ENCODE measurements around the gene TMEM233. TPM values are rescaled to one million over a fixed set of nuclear protein-coding genes. Genes with fewer than 3 reads are reported as not detected.
A peak's percentile ranks its signal among the peaks of the same experiment; 100 is the strongest.
"Not testable (repeated sequence)": the region's sequence is repeated elsewhere in the genome, so short reads cannot be mapped to it uniquely, and the experiment has no call there.

TMEM233 gene
- total RNA-seq, 2 experiments from 2014 or later: not detected

GRCh38 chr12:119634743-119635142 lies 41.2 kb downstream of the TMEM233 start:
- intact Hi-C loops (cut with micrococcal nuclease): no loop called here
- Mint-ChIP-seq H3K27ac (no peak overlapping the region), H3K4me3 (no peak overlapping the region), H3K36me3 (ENCODE audit: low read depth) (no peaks in the 10 kb centered on the region), H3K4me1 (ENCODE audit: low read depth) (no peaks in the 10 kb centered on the region), H3K9me3 (no peaks in the 10 kb centered on the region), H3K27me3 (ENCODE audit: low read depth) (peaks cover 10% of the 10 kb centered on the region)
- DNase-seq: no peak
- CTCF ChIA-PET: interaction anchor here (0.7 to 0.9 kb wide), 2 partner anchors 14 to 195 kb away, joined by 3 to 11 read pairs; no protein-coding TSS in a partner anchor

- Mint-ChIP-seq H3K9me3 (no peaks in the 10 kb centered on the region), H3K4me1 (ENCODE audit: low read depth) (no peaks in the 10 kb centered on the region), H3K27ac (no peak overlapping the region), H3K36me3 (ENCODE audit: low read depth) (no peaks in the 10 kb centered on the region), H3K27me3 (ENCODE audit: low read depth) (peaks cover 12% of the 10 kb centered on the region), H3K4me3 (no peak overlapping the region)
- CTCF ChIA-PET: interaction anchor here (0.6 to 1.5 kb wide), 5 partner anchors 9 to 183 kb away, joined by 3 to 5 read pairs (median 3); no protein-coding TSS in a partner anchor
- intact Hi-C loops (cut with micrococcal nuclease): no loop called here
- DNase-seq: no peak
Observed at GRCh38 chr12:119642986-119643385, 49.4 kb downstream of the TMEM233 start.

GRCh38 chr12:119644930-119645329 lies 51.4 kb downstream of the TMEM233 start:
- Mint-ChIP-seq H3K27me3 (ENCODE audit: low read depth) (peaks cover 12% of the 10 kb centered on the region), H3K27ac (no peak overlapping the region), H3K36me3 (ENCODE audit: low read depth) (no peaks in the 10 kb centered on the region), H3K4me3 (no peak overlapping the region), H3K4me1 (ENCODE audit: low read depth) (no peaks in the 10 kb centered on the region), H3K9me3 (no peaks in the 10 kb centered on the region)
- no peak for DNase-seq
- CTCF ChIA-PET: no interaction called here
- intact Hi-C loops (cut with micrococcal nuclease): loop anchor here (5.0 kb wide), 1 partner anchor 98 kb away; no protein-coding TSS in a partner anchor

DNA sequence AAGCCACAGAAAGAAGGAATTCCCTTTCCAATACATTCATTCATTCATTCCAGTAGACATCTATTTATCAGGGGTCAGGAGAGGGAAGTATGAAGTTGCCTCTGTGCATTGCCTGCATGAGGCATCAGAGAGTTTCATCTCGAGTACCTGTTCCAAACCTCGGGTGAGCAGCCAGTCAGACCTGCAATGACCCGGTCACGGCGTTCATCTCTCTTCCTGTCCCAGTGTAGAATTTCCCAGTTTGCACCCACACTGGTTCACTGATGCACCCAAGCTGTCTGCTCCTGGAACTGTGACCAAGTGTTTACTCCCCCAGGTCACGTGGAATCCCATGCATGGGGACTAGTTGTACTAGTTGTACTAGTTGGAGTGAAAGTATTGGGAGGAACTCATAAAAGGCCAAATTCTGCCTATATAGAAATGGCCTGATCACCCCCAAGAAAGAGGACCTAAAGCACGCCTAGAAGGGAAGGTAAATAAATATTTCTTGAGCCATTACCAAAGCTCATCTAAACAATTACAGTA lies 52.0 kb downstream of the TMEM233 start:
- no peaks in the 10 kb centered on the region for H3K36me3 Mint-ChIP-seq (ENCODE audit: low read depth)
- intact Hi-C loops (cut with micrococcal nuclease): loop anchor here (5.0 kb wide), 1 partner anchor 98 kb away; no protein-coding TSS in a partner anchor
- H3K9me3 Mint-ChIP-seq: no peaks in the 10 kb centered on the region
- H3K27me3 Mint-ChIP-seq (ENCODE audit: low read depth): peaks cover 9% of the 10 kb centered on the region
- H3K27ac Mint-ChIP-seq: no peak overlapping the region
- DNase-seq: no peak
- CTCF ChIA-PET: no interaction called here
- no peak overlapping the region for H3K4me3 Mint-ChIP-seq
- H3K4me1 Mint-ChIP-seq (ENCODE audit: low read depth): no peaks in the 10 kb centered on the region

DNA sequence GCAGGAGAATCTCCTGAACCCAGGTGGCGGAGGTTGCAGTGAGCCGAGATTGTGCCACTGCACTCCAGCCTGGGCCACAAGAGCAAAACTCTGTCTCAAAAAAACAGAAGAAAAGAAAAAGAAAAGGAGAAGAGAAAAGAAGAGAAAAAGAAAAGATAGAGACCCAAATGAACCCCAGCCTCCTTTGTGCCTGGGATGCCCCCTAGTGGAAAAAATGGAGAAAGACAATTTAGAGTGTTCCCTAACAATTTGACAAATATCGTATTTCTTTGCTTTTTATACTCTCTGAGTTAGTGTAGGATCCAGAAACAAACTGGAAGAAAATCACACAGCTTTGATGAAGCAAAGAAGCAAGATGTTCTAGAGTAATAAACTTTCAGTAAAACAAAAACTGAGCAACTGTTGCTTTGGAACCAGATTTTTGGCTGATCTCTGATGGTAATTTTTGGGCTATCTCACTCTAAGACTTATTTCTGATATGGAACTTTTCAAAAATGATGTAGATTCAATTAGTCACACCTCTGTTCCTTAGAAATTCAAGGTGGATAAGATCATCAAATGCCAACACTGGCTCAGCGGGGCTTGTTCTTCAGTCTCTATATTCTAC lies 55.7 kb downstream of the TMEM233 start:
- H3K36me3 Mint-ChIP-seq (ENCODE audit: low read depth): no peaks in the 10 kb centered on the region
- peaks cover 20% of the 10 kb centered on the region for H3K9me3 Mint-ChIP-seq
- CTCF ChIA-PET: interaction anchor here (0.5 to 3.1 kb wide), 18 partner anchors 9 to 1220 kb away, joined by 3 to 11 read pairs (median 4); partner anchors contain the start of gene PRKAB1
- H3K27ac Mint-ChIP-seq: no peak overlapping the region
- no peak overlapping the region for H3K4me3 Mint-ChIP-seq
- intact Hi-C loops (cut with micrococcal nuclease): loop anchor here (1.0 to 5.0 kb wide), 3 partner anchors 102 to 1245 kb away; no protein-coding TSS in a partner anchor
- no peaks in the 10 kb centered on the region for H3K27me3 Mint-ChIP-seq (ENCODE audit: low read depth)
- no peaks in the 10 kb centered on the region for H3K4me1 Mint-ChIP-seq (ENCODE audit: low read depth)
- DNase-seq: no peak

GRCh38 chr12:119652665-119653064 lies 59.1 kb downstream of the TMEM233 start:
- Mint-ChIP-seq H3K27ac (no peak overlapping the region), H3K27me3 (ENCODE audit: low read depth) (no peaks in the 10 kb centered on the region), H3K4me1 (ENCODE audit: low read depth) (no peaks in the 10 kb centered on the region), H3K36me3 (ENCODE audit: low read depth) (no peaks in the 10 kb centered on the region), H3K9me3 (peaks cover 20% of the 10 kb centered on the region), H3K4me3 (no peak overlapping the region)
- intact Hi-C loops (cut with micrococcal nuclease): no loop called here
- CTCF ChIA-PET: interaction anchor here (0.7 to 1.7 kb wide), 4 partner anchors 11 to 107 kb away, joined by 3 to 5 read pairs (median 4); partner anchors contain the start of gene PRKAB1
- DNase-seq: no peak

DNA sequence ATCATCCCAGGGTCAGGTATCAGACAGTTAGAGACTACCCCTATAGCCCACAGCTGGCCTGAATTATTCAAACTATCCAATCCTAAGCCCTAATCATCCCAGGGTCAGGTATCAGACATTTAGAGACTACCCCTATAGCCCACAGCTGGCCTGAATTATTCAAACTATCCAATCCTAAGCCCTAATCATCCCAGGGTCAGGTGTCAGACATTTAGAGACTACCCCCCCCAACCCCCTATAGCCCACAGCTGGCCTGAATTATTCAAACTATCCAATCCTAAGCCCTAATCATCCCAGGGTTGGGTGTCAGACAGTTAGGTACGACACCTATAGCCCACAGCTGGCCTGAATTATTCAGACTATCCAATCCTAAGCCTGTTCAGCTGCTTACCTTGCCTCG lies 63.4 kb downstream of the TMEM233 start:
- H3K27ac Mint-ChIP-seq; H3K36me3 Mint-ChIP-seq (ENCODE audit: low read depth); DNase-seq; intact Hi-C loops (cut with micrococcal nuclease); H3K4me1 Mint-ChIP-seq (ENCODE audit: low read depth); H3K4me3 Mint-ChIP-seq; CTCF ChIA-PET; H3K27me3 Mint-ChIP-seq (ENCODE audit: low read depth): not testable (repeated sequence)
- peaks cover 18% of the 10 kb centered on the region for H3K9me3 Mint-ChIP-seq

DNA sequence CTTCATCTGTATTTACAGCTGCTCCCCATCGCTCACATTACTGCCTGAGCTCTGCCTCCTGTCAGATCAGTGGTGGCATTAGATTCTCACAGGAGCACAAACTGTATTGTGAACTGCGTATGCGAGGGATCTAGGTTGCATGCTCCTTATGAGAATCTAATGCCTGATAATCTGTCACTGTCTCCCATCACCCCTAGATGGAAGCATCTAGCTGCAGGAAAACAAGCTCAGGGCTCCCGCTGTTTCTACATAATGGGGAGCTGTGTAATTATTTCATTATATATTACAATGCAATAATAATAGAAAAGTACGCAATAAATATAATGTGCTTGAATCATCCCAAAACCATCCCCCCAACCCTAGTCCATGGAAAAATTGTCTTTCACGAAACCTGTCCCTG lies 64.6 kb downstream of the TMEM233 start:
- H3K27ac Mint-ChIP-seq; H3K27me3 Mint-ChIP-seq (ENCODE audit: low read depth); DNase-seq; intact Hi-C loops (cut with micrococcal nuclease); H3K4me1 Mint-ChIP-seq (ENCODE audit: low read depth); H3K4me3 Mint-ChIP-seq; H3K36me3 Mint-ChIP-seq (ENCODE audit: low read depth): not testable (repeated sequence)
- CTCF ChIA-PET: interaction anchor here (1.0 to 1.4 kb wide), 6 partner anchors 9 to 111 kb away, joined by 3 to 6 read pairs (median 4); partner anchors contain the start of gene PRKAB1
- H3K9me3 Mint-ChIP-seq: peaks cover 10% of the 10 kb centered on the region

DNA sequence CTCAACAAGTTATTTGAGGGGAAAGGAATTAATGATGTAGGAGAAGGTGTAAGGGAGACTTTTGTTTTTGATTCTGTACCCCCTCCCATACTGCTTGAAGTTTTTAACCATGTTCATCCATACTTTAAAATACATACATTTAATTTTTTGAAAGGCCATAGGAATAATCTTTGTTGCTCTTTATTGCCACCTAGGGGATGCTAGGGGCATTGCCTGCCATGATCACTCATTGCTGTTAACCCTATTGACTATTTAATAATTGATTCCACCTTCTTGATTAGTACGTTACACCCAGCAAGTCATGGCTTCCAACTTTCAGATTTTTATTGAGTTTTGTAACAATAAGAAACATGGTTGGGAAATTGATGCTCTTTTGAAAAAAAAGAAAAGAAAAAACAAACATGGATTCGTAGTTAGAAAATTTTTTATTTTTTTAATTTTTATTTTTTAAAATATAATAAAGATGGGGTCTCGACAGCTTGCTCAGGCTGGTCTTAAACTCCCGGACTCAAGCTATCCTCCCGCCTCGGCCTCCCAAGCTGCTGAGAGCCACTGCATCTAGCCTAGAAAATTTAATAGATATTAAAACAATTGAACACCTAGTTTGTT lies 65.8 kb downstream of the TMEM233 start:
- no peaks in the 10 kb centered on the region for H3K4me1 Mint-ChIP-seq (ENCODE audit: low read depth)
- CTCF ChIA-PET: interaction anchor here (1.1 to 1.5 kb wide), 6 partner anchors 8 to 215 kb away, joined by 3 to 6 read pairs (median 4); no protein-coding TSS in a partner anchor
- no peak overlapping the region for H3K27ac Mint-ChIP-seq
- peak; percentile 69 for DNase-seq
- H3K4me3 Mint-ChIP-seq: no peak overlapping the region
- no peaks in the 10 kb centered on the region for H3K36me3 Mint-ChIP-seq (ENCODE audit: low read depth)
- intact Hi-C loops (cut with micrococcal nuclease): loop anchor here (1.0 kb wide), 2 partner anchors 215 to 243 kb away; no protein-coding TSS in a partner anchor
- H3K27me3 Mint-ChIP-seq (ENCODE audit: low read depth): no peaks in the 10 kb centered on the region
- no peaks in the 10 kb centered on the region for H3K9me3 Mint-ChIP-seq

DNA sequence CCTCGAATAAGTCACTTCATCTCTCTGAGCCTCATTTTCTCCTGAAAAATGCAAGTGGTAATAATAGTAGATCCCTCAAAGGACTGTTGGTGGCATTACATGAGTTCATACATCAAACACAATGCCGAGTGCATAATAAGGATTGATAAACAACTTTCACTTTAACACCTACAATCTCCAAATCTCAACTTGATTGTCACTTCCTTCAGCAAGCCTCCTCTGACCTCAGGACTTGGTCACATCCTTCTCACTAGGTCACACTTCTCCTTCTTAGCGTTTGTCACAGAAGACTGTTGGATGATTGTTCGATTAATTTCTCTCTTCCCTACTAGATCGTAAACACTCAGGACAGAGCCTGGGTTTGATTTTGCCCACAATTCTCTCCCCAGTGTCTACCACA lies 66.5 kb downstream of the TMEM233 start:
- no peak overlapping the region for H3K27ac Mint-ChIP-seq
- H3K4me3 Mint-ChIP-seq: no peak overlapping the region
- CTCF ChIA-PET: interaction anchor here (1.3 to 1.5 kb wide), 2 partner anchors 9 to 216 kb away, joined by 4 to 5 read pairs; no protein-coding TSS in a partner anchor
- no peaks in the 10 kb centered on the region for H3K9me3 Mint-ChIP-seq
- intact Hi-C loops (cut with micrococcal nuclease): no loop called here
- no peaks in the 10 kb centered on the region for H3K36me3 Mint-ChIP-seq (ENCODE audit: low read depth)
- no peak for DNase-seq
- no peaks in the 10 kb centered on the region for H3K4me1 Mint-ChIP-seq (ENCODE audit: low read depth)
- no peaks in the 10 kb centered on the region for H3K27me3 Mint-ChIP-seq (ENCODE audit: low read depth)

DNA sequence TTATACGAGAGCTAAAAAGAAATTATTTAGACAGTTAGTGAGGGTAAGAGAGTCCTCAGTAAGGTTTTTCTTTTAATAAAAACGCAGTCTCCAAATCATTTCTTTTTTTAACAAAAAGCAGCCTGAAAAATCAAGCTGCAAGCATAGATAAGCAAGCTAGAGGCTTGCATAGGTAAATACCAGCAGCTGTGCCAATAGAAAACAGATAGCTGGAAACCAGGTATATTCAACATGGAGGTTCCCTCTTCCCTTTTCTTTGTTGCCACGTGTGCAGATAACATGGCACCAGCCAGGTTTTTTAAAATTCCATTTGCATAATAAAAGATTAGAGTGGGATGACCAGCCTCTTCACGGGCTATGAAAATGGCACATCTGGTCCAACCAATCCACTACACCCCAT lies 68.3 kb downstream of the TMEM233 start:
- Mint-ChIP-seq H3K27me3 (ENCODE audit: low read depth) (no peaks in the 10 kb centered on the region), H3K27ac (no peak overlapping the region), H3K4me1 (ENCODE audit: low read depth) (peaks cover 13% of the 10 kb centered on the region), H3K36me3 (ENCODE audit: low read depth) (no peaks in the 10 kb centered on the region), H3K9me3 (no peaks in the 10 kb centered on the region), H3K4me3 (no peak overlapping the region)
- CTCF ChIA-PET: interaction anchor here (1.0 to 1.3 kb wide), 2 partner anchors 11 to 217 kb away, joined by 4 to 6 read pairs; no protein-coding TSS in a partner anchor
- no peak for DNase-seq
- intact Hi-C loops (cut with micrococcal nuclease): no loop called here

GRCh38 chr12:119664642-119665041 lies 71.1 kb downstream of the TMEM233 start:
- CTCF ChIA-PET: interaction anchor here (1.2 to 1.7 kb wide), 2 partner anchors 16 to 220 kb away, joined by 5 to 7 read pairs; no protein-coding TSS in a partner anchor
- no peaks in the 10 kb centered on the region for H3K9me3 Mint-ChIP-seq
- H3K27me3 Mint-ChIP-seq (ENCODE audit: low read depth): no peaks in the 10 kb centered on the region
- H3K4me1 Mint-ChIP-seq (ENCODE audit: low read depth): peaks cover 27% of the 10 kb centered on the region
- no peak for DNase-seq
- peaks cover 7% of the 10 kb centered on the region for H3K36me3 Mint-ChIP-seq (ENCODE audit: low read depth)
- H3K4me3 Mint-ChIP-seq: no peak overlapping the region
- no peak overlapping the region for H3K27ac Mint-ChIP-seq
- intact Hi-C loops (cut with micrococcal nuclease): loop anchor here (5.0 kb wide), 1 partner anchor 538 kb away; the partner anchor contains the start of gene RPLP0
